ENCODE data around the gene COL26A1. TPM values are rescaled to one million over a fixed set of nuclear protein-coding genes. Genes with fewer than 3 reads are reported as not detected.

COL26A1 gene
- total RNA-seq, 1 experiment from 2014 or later = 42.6 TPM

- Histone ChIP-seq H3K14ac (ENCODE audit: insufficient read depth, low read length) (no peak overlapping the region; the same call in 1 of the 2 replicates), H4K20me1 (ENCODE audit: control insufficient read depth, insufficient read depth, insufficient read length) (no peaks in the 10 kb centered on the region), H3K79me1 (ENCODE audit: insufficient read depth, low read depth, low read length, poor library complexity, severe bottlenecking) (no peaks in the 10 kb centered on the region), H3K27me3 (ENCODE audit: insufficient read depth, low read length) (no peaks in the 10 kb centered on the region), H3T11ph (ENCODE audit: low read length) (no peak overlapping the region), H3K4me2 (ENCODE audit: insufficient read depth, insufficient read length, low read length) (no peak overlapping the region), H3K9ac (ENCODE audit: extremely low read depth, insufficient read length, low read length) (no peak overlapping the region), H3K27ac (ENCODE audit: insufficient read length, low read depth, low read length) (no peak overlapping the region), H4K5ac (ENCODE audit: insufficient read length, low read depth, low read length) (no peak overlapping the region), H3K9me3 (ENCODE audit: control insufficient read depth, low read depth, low read length) (no peaks in the 10 kb centered on the region), H2BK12ac (ENCODE audit: insufficient read length, low read depth, low read length) (no peak overlapping the region), H3K56ac (ENCODE audit: insufficient read length, low read depth, low read length) (no peak overlapping the region), H4K8ac (replicated peaks; ENCODE audit: insufficient read length, low read depth, low read length) (no peak overlapping the region), H4K91ac (ENCODE audit: insufficient read length, low read depth, low read length) (no peak overlapping the region), H3K23ac (ENCODE audit: insufficient read length, low read depth, low read length) (no peak overlapping the region), H3K23me2 (ENCODE audit: insufficient read length, low read depth, low read length, poor library complexity, severe bottlenecking) (no peaks in the 10 kb centered on the region), H2BK120ac (ENCODE audit: low read depth, low read length, poor library complexity, severe bottlenecking) (no peak overlapping the region), H3K79me2 (ENCODE audit: insufficient read depth, low read length) (no peaks in the 10 kb centered on the region), H2BK5ac (ENCODE audit: insufficient read length, low read length) (no peak overlapping the region), H3K4me1 (ENCODE audit: insufficient read depth, low read length) (no peaks in the 10 kb centered on the region), H3K4ac (ENCODE audit: low read depth, low read length) (no peak overlapping the region), H2AK5ac (ENCODE audit: insufficient read length, low read length) (no peak overlapping the region), H2BK20ac (ENCODE audit: low read depth, low read length, poor library complexity, severe bottlenecking) (no peak overlapping the region), H3K18ac (ENCODE audit: insufficient read length, low read depth, low read length) (no peak overlapping the region), H2BK15ac (ENCODE audit: low read depth, low read length) (no peak overlapping the region), H2AFZ (ENCODE audit: low read length) (no peak overlapping the region)
- WGBS (ENCODE audit: extremely low coverage, insufficient read length, low lambda C conversion rate) = no CpG with 5 or more reads among the region's 3 CpGs
- Mint-ChIP-seq H3K27ac (no peak overlapping the region), H3K36me3 (ENCODE audit: insufficient read depth in 1 of 3, low read depth in 3 of 3) (peaks cover 0 to 8% (median 7%) of the 10 kb centered on the region in 3 experiments; a peak in 3 of 7 replicates), H3K9me3 (no peaks in the 10 kb centered on the region; a peak in 2 of 5 replicates), H3K4me3 (no peak overlapping the region), H3K4me1 (no peaks in the 10 kb centered on the region), H3K27me3 (ENCODE audit: low read depth) (no peaks in the 10 kb centered on the region; the same call in 1 of the 2 replicates)
- no peak for TF ChIP-seq CTCF (conservative IDR thresholded peaks at IDR 0.05)
- DNase-seq = peak; percentile 20
Observed at GRCh38 chr7:101555921-101556275, 193.2 kb downstream of the COL26A1 start.
